NCI-H2081 (cell line): ENCODE data around the gene CYP20A1.
"Not testable (repeated sequence)": the region's sequence is repeated elsewhere in the genome, so short reads cannot be mapped to it uniquely, and the experiment has no call there.

Experiments used
- DNase-seq, 2 experiments: peaks; one replicate each; lab custom pipeline; 2025; lab: John Stamatoyannopoulos, UW

Gene CYP20A1

DNA sequence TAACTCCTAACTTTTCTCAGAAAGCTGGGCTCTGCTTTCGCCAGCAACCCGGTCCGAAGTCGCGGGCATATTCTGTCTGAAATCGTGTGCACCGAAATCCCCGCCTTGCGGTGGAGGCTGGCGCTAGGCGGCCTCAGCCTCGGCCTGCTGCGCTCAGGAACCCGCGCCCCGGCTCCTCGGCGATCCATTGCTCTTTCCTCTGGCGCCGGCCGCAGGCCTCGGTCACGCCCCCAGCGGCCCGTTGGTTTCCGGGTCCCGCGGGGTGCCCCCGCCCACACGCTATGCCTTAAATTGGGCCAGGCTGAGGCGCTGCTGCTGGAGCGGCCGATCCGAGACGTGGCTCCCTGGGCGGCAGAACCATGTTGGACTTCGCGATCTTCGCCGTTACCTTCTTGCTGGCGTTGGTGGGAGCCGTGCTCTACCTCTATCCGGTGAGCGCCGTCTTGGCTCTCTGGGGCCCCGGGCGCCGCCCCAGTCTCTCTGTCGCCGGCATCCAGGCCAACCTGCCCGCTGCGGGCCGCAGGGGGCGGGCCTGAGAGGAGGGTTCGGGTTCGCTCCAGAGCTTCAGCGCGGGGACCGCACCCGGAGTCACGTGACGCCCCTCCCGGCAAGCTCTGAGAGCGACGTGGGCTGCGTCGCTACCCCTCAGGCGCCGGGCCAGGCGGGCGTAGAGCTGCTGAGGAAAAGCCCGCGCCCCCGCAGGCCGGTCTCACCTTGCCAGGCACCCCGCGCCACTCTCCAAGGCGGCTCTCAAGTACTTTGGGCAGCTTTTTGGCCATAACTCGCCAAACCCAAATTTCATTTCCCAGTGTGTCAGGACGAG is at the start of gene CYP20A1:
TSS of gene CYP20A1 (plus strand) at position 315 of the 823 bp plus-strand sequence. CDS start at position 360, 45 bp downstream.
- peak; percentile 92 to 94 for DNase-seq

- DNase-seq = not testable (repeated sequence)
Measured at GRCh38 chr2:203190547-203190946, 48.3 kb upstream of the CYP20A1 start.

- not testable (repeated sequence) for DNase-seq
Measured at GRCh38 chr2:203191026-203191425, 47.8 kb upstream of the CYP20A1 start.

- DNase-seq = no peak
Measured at GRCh38 chr2:203191961-203192360, 46.9 kb upstream of the CYP20A1 start.

DNA sequence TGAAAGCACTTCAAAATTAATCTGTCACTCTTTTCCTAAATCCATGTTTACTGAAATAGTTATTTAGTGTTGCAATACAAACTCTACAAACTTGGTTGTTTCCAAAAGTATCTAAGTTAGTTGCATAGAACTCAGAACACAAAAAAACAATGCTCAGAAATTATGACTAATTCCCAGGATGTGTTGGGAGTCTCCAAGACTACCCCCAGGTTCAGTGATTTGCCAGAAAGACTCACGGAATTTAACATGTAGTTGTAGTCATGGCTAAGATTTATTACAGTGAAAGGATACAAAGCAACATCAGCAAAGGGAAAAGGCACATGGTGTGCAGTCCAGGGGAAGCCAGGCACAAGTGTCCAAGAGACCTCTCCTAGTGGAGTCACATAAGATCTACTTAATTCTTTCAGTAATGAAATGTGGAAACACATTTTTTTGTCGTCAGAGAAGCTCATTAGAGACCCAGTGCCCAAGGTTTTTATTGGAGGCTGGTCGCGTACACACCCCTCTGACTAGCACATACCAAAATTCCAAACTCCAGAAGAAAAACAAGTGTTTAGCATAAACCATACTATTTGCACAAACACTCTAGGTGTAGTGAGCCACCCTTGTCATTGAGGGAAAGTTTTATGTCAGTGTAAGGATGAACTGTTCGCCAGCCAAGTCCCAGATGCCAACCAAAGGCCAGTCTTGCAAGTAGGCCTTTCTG is 43.3 kb upstream of the CYP20A1 start:
- no peak for DNase-seq

DNA sequence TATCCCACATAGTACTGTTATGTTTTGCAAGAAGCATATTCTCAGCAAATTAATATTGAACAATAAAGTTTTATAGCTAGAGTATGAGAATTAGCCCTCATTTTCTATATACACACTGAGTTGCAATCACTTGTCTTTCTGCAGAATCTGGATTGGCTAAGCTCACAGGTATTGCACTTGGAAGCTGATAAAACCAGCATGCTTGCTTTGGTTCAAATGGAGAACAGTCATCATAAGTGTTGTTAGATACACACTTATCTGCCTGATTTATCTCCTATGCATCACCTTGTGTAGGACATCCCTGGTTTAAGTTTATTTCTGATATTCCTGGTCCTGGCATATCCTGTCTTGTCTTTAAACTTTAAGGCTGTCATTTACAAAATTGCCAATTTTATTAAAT is 38.0 kb upstream of the CYP20A1 start:
- no peak for DNase-seq

- DNase-seq = no peak
Measured at GRCh38 chr2:203201426-203201825, 37.4 kb upstream of the CYP20A1 start.

- no peak for DNase-seq
Measured at GRCh38 chr2:203209538-203209937, 29.3 kb upstream of the CYP20A1 start.

DNA sequence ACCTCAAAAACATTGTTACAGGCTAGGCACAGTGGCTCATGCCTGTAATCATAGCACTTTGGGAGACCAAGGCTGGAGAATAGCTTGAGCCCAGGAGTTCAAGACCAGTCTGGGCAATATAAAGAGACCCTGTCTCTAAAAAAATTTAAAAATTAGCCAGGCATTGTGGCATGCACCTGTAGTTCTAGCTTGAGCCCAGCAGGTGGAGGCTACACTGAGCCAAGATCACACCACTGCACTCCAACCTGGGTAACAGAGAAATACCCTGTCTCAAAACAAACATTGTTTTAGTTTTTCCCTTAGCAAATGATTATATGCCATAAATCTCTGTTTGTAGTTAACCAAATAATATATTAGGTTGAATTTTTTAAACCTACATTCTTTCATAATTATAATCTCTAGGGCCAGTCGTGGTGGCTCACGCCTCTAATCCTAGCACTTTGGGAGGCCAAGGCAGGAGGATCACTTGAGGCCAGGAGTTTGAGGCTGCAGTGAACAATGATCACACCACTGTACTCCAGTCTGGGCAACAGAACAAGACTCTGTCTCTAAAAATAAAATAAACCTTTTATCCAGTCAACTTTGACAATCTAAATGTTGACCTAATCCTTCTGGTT is 13.3 kb upstream of the CYP20A1 start:
- peak in 1 of 2 experiments; percentile 4 for DNase-seq

- DNase-seq = not testable (repeated sequence)
Measured at GRCh38 chr2:203229674-203230073, 9.1 kb upstream of the CYP20A1 start.

GRCh38 chr2:203237346-203238238 is 1.2 kb upstream of the CYP20A1 start:
- DNase-seq = no peak

DNA sequence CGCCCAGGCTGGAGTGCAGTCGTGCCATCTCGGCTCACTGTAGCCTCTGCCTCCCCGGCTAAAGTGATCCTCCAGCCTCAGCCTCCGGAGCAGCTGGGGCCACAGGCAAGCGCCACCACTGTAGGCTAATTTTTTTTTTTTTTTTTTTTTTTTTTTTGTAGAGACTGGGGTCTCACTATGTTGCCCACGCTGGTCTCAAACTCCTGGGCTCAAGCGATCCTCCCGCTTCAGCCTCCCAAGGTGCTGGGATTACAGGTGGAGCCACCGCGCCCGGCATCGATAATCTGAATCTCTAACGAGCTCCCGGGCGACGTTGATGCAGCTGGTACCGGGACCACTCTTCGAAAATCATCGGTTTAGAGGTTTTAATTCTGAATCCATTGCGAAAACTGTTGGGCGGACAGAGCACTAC is 520 bp upstream of the CYP20A1 start:
- DNase-seq = no peak

DNA sequence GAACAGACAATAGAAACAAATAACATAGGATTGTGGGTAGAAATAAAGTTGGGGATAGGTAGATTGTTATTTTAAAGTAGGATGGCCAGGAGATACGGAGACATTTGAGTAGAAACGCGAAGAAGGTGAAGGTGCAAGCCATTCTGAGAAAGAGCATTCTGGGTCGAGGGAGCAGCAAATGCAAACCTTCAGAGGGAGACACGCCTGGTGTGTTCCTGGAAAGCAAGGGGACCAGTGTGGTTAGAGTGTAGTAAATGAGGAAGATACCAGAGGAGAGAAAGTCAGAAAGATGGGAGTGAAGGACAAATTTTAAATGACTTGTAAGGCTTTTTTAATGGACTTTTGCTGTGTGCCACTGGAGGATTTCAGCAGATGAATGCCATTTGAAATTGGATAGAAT is 1.7 kb downstream of the CYP20A1 start:
- no peak for DNase-seq

DNA sequence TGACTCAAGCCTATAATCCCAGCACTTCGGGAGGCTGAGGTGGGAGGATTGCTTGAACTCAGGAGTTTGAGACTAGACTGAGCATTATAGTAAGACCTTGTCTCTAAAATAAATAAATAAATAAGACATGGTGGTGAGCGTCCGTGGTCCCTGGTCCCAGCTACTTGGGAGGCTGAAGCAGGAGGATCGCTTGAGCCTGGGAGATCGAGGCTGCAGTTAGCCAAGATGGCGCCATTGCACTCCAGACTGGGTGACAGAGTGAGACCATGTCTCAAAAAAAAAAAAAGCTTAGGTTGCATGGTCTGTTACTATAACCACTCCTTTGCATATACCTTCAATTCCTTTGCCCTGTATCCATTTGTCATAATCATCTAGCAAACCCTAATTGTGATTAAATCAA is 3.7 kb downstream of the CYP20A1 start:
- DNase-seq = no peak

DNA sequence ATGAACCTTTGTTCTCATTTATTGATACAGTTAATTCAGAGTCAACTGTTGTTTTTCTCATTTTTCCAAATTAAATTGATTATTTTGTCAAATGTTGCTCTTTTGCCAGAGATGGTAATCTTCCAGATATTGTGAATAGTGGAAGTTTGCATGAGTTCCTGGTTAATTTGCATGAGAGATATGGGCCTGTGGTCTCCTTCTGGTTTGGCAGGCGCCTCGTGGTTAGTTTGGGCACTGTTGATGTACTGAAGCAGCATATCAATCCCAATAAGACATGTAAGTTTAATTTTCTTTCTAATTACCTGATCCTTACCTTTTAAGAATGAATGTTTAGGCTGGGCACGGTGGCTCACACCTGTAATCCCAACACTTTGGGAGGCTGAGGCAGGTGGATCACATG is 7.8 kb downstream of the CYP20A1 start:
- DNase-seq = no peak

DNA sequence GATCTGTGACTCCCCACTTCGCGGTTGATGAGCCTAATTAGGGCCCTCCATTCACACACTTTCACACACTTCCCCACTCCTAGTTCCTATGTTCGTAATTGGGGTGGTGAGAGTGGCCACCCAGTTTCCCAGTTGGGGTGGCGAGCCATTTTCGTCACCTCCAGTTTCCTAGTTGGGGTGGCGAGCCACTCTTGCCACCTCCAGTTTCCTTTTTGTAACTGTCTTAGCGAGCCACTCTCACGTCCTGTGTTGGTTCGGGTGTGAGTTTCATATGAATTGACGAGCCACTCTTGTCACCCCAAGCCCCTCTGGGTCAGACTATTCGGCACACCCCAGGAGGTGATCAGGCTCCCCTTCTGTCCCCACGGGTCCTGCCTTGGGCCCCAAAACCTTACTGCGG is 14.0 kb downstream of the CYP20A1 start:
- DNase-seq = no peak

DNA sequence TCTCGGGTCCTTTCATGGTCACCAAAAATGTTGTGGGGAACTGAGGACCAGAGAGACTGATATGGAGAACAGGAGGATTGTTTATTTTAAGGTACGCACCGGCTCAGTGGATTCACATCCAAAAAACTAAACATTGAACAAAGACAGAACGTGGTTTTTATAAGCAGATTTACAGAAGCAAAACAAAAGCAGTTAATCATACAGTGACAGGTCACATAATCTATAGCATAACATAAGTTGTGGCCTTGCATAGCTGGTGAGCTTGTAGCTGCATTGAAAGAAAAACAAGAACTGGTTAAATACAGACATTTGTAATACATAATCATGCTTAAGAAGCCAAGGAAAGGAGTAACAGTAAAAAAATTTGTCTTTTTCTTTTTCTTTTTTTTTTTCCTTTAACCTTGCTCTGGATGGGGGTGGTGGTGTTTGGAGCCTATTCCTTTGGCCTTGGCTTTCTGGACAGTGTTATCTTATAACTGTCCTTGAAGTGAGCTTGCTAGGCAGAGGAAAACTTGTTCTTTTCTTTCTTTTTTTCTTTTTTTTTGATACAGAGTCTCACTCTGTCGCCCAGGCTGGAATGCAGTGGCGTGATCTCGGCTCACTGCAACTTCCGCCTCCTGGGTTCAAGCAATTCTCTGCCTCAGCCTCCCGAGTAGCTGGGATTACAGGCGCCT is 14.7 kb downstream of the CYP20A1 start:
- not testable (repeated sequence) for DNase-seq

DNA sequence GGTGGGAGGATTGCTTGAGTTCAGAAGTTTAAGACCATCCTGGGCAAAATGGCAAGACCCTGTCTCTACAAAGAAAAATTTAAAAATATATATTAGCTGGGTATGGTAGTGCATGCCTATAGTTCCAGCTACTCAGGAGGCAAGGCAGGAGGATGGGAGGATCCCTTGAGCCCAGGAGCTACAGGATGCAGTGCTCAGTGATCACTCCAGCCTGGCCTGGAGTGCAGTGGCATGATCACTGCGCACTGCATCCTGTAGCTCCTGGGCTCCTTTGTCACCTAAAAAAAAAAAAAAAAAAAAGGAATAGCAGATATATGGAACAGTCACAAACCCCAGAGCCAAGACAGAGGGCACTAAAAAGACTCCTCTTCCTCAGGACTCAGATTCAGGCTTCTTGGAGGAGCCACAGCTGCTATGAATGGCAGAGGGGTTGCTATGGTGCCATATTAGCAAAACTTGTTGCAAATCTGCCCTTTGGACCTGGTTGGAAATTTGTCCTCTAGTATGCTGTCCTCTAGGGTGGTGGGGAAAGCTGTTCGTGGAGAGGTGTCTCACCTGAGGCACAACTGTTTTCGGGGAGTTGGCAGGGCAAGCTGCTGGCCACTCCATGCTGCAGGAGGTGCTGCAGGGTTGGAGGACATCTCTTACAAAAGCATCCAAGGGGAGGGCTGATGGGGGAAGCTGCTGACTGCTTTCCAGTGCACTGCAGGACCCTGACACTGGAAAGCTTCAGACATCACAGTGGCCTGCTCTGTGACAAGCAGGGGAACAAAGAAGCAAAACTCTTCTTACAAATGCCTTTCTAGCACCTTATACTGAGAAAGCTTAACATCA is 22.7 kb downstream of the CYP20A1 start:
- no peak for DNase-seq

- no peak for DNase-seq
Measured at GRCh38 chr2:203279288-203279687, 40.5 kb downstream of the CYP20A1 start.

GRCh38 chr2:203280428-203281064 is 41.7 kb downstream of the CYP20A1 start:
- no peak for DNase-seq
